Stimulated activated CD4-positive, alpha-beta T cell treated with anti-CD3 and anti-CD28 coated beads, Interleukin-2, amount 100 ng/mL, for 24 hours (primary cell): ENCODE results near the gene DGKQ.
"Not testable (repeated sequence)": the region's sequence is repeated elsewhere in the genome, so short reads cannot be mapped to it uniquely, and the experiment has no call there.

Experiments used
- DNase-seq, 2 donors: peaks; one replicate each; pipeline ENCODE4 v3.0.0-alpha.2; 2020

The DGKQ gene

DNA sequence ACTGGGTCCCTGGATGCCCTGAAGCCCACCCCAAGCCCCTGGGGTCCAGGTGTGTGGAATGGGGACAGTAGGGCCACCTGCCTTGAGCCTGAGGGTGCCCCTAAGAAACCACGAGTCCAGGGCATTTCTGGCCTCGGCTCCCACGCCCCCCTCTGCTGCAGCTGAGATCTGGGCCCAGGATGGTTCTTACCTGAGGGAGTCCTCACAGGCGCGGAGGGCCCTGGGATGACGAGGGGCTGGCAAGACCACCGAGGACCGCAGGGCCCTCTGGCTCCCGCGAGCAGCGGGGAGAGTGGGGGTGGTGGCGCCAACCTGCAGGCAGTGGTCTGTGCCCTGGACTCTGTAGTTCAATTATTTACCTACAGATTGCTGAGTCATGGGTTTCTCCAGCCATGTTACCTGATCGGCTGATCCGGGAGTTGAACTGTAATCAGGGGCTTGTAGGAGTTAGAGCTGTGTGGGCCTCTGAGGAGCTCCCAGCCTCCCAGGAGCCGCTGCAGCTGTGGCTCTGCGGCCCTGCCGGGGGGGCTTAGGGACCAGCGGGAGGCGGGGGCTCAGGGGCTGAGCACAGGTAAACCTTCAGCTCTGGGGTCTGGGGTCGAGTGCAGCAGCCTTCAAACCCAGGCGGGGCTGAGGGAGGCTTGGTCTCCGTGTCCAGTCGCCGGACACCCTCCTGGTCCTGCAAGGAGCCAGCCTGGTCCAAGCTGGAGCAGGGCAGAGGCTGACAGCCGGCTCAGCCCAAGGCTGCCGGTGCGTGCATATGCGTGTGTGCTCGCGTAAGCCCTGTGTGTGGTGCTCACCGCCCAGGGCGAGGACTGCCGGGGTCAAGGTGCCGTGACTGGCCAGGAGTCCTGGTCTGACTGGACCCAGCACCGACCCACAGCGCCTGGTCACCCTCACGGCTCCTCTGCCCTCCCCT is 20.0 kb upstream of the DGKQ start, which contains the start of gene SLC26A1:
SLC26A1 (minus strand) TSS at position 294 of the 919 bp plus-strand sequence. CDS start 1,701 bp downstream, outside the sequence.
- no peak for DNase-seq

DNA sequence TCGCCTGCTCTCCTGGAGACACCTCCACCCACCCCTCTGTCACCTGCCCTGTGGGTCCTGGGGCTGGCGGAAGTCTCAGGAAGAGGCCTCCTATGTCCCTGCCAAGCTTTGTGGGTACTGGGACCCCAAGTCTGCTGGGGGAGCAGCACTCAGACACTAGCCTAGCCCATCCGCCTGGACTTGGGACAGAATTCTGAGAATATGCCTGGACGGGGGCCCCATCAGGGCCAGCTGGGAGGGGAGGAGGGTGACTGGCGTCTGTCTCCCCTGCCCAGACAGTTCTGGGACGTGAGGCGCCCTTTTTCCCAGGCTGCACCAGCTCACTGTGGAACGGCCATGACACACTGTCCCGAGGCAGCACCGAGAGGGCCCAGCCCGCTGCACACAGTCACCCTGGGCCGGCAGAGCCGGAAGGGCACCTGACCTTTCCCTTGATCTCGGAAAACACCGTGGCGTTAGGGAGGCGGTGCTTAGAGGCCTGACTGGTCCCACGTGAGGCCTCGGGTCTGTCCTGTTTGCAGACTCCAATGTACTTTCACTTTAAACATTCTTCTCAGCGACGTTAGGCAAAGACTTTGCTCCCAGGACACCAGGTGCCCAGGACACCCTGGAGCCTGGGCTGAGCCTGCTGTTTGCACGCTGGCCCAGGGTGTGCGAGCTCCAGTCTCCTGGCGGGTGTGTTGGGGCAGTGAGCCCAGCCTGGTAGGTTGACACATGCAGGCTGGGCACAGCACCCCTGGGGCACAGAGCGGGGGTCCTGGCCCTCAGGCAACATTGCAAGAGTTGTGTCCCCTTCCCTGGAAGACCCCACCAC is 19.1 kb upstream of the DGKQ start:
- DNase-seq, result no peak

DNA sequence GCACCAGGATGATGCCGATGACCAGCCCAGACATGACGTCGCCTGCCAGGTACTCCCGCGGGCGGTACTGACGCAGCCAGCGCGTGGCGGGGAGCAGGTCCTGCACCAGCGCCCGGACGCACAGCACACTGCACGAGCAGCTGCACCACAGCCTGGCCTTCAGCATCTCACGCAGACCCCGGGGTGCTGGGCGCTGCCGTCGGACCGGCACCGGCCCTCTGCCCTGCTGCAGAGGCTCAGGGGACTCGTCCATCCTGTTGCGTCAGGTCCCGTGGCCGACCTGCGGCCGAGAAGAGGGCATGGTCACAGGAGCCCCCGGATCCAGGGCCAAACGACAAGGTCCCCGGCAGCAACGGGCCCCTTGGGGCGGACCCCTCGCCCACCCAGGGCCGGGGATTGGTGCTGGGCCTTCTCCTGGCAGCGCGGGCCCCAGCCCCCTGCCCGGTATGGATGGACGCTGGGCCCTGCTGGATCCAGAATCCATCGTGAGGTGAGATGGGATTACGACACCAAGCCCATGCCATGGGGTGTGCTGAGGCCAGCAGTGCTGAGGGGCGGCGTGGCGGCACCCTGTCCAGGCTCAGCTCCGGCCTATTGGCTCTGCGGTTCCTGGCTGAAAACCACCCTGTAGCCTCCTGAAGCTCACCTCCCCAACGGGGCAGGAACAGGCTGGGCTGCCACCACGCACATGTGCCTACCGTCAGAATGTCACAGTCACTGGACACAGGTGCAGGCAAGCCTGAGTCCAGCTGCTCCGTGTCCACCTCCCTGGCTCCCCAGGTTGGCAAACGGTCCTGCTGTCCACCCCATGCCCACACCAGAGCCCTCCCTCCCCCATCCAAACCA is 18.3 kb upstream of the DGKQ start:
- no peak for DNase-seq

DNA sequence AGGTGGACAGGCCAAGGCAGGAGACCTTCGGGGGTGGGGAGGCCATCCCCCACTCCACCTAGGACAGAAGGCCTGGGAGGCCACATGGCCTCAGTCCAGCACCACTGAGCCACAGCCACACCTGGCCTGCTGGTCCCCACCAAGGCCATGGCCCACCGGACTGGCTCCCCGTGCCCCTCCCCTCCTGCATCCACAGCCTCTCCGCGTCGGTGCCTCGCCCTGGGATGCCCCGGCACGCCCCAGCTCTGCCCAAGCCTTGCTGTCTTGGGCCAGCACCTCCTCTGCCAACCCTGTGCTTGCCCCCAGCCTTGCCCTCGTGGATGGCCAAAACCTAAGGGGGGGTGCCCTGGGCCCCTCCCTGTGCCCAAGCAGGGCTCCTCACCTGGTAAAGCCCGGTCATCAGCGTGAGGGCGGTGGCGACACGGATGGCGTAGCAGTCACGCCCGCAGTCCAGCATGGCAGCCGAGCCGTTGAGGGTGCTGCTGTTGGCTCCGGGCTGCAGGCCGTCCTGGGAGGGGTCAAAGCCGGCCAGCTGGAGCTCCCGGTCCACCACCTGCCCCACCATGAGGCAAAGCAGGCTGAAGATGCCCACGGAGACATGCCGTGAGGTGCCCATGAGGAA is 17.5 kb upstream of the DGKQ start:
- DNase-seq, result no peak

DNA sequence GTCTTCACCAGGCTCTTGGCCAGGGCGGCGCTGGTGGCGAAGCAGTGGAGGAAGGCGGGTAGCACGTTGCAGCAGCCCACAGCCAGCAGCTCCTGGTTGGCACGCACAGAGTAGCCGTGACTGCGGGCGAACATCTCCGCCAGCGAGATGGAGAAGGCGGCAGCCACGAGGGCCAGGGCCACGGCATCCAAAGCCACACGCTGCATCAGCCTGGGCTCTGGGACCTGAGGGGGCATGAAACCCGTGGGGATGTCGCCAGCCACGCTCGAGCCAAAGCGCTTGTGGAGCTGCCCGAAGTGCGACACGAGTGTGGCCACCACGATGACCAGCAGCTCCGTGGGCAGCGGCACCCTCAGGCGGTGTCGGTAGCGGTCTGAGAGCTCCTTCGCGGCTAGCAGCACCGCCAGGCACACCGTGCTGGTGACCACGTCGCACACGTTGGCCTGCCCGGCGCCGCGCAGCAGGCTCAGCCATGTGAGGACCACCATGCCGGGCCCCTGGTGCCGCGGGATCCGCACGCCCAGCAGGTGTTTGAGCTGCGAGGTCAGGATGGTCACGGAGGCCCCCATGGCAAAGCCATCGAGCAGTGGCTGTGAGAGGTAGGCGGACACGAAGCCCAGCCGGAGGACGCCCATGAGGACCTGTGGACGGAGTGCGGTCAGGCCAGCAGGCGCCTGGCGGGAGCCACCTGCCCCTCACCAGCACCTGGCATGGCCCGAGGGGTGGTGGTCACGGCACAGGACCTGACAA is 16.5 kb upstream of the DGKQ start:
- DNase-seq, result no peak

DNA sequence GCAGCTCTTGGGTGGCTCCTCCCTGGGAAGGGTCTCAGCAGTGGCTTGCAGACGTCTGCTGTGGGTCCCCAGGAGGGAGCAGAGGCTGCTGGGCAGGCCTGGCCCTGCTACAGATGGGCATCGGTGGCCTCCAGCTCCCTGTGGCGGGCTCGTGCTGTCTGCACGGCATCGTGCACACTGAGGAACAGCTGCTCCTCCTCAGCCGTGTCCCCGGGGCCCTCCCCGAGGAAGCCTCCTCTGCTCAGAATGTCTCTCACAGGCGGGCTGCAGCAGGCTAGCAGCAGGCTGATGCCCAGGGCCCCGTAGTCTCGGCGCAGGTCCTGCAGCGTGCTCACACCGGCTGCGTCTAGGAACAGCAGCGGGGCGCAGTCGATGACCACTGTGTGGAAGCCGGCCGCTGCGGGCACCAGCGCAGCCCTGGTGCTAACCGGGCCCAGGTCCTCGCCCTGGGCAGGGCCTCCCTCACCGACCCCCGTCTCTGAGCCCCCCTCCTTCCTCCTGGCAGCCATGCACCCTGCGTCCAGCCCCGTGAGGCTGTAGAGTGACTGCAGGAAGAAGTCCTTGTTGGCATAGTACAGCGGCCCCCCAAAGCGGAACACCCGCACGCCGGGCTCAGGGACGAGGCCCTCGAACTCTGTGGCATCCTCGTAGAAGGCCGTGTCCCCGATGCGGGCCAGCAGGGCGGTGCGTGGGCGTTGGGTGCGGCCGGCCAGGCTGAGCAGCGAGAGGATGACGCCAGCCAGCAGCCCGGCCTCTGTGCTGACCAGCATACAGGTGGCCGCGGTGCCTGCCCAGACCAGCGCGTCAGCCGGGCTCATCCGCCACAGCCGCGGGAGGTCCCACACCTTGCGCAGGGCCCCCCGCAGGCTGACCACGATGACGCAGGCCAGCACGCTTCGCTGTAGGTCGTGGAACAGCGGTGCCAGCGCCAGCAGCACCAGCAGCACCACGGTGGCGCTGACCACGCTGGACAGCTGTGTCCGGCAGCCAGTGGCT is 15.7 kb upstream of the DGKQ start:
- DNase-seq, result no peak

DNA sequence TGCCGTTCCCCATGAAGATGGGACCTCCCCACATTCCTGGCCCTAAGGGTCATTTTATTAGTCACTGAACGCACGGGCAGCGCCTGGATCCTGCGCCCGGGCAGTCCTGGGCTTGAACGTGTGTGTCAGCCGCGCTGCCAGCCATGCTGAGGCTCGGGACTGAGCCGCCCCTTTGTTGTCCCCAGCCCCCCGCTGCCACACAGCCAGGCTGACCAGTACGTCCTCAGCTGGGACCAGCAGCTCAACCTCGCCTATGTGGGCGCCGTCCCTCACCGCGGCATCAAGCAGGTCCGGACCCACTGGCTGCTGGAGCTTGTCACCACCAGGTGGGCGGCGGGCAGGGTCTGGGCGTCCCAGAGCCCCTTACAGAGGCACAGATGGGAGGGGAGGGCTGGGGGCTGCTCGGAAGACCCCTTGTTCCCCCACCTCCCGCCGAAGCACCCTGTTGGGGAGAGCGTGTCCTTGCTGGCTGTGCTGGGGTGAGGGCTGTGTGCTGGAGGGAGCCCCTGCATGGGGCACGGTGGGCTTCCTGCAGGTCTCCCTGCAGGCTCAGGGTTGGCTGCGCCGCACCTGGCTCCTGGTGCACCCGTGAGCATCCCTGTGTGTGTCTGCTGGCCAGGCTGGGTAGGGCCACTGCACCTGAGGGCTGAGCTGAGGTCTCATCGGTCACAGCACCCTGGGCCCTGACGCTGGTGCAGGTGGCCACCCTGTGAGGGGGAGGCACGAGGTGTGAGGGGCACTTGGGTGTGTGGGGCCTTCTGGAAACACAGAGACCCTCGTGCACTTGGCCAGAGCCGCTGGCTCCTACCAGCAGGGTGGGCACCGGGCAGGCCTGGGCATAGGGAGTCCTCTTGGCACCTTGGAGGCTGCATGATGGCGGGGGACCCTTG is 14.5 kb upstream of the DGKQ start:
- DNase-seq, result no peak

DNA sequence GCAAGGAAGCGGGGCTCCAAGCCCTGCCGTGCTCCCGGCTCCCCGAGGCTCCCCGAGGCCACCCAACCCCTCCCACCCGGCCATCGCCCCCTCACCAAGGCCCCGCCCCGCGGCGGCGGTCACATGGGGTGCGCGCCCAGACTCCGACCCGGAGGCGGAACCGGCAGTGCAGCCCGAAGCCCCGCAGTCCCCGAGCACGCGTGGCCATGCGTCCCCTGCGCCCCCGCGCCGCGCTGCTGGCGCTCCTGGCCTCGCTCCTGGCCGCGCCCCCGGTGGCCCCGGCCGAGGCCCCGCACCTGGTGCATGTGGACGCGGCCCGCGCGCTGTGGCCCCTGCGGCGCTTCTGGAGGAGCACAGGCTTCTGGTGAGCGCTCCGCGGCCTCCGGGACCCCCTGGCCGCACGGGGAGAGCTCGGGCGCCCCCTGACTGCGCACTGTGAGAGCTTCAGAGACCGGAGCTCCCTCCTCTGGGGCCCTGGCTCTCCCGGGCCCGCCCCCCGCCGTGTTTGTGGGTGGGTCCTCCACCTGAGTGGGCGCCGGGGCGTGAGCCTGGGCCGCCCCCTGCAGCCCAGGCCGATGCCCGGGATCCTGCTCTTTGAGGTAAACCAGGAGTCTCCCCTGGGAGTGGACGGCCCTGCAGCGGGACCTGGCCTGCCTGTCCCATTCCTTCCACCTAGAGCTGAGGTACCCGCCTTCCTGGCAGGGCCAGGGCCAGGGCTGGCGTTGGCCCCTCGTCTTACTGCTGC is 13.7 kb upstream of the DGKQ start, which contains the start of gene IDUA:
IDUA (plus strand) TSS at position 166 of the 745 bp plus-strand sequence; CDS start at position 207, 41 bp downstream.
- DNase-seq, result peak; percentile 84 to 88

DNA sequence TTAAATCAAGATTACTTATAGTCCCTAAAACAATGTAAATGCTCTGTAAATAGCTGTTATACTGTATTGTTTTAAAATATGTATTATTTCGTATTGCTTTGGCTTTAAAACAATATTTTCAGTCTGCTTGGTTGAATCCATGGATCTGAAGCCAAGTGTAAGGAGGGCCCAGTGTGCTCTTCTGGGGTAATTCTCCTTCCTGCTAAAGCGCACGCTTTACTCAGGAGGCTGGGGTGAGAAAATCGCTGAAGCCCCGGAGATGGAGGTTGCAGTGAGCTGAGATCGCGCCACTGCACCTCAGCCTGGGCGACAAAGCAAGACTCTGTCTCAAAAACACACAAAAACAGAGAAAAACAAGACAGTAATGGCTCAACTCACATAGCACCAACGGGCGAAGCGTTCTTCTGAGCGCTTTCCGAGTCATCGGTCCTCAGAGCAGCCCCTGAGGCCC is 13.1 kb upstream of the DGKQ start:
- DNase-seq, result no peak

DNA sequence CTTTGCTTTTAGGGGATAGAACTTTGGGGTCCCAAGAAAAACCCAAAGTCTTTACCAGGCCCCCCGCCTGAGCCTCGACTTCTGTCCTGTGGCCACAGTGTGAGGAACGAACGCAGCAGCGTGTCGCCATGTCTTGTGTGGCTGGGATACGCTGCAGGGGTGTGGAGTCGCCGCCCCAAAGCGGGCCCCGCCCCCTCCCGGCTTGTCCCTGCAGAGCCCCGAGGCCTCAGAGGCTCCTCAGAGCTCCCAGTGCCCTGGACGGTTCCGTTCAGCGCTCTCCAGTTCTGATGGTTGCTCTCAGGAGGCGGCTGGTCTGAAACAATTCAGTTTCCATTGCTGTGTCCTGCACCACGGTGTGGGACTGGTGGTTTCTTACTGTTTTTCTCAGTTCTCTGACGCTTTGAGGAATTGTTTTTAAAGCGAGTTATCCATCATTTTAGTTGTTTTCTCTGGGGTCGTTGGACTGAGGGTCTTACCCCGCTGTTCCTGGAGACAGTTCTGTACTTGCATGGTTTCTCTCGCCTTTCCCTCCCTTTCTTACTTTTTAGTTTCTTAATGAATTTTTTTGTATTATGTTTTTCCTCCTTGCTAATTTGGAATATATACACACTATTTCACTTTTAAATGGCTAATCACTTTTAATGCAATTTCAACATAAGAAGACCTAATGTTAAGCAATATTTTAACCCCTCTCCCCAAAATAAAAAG is 11.9 kb upstream of the DGKQ start:
- peak; percentile 79 to 85 for DNase-seq

DNA sequence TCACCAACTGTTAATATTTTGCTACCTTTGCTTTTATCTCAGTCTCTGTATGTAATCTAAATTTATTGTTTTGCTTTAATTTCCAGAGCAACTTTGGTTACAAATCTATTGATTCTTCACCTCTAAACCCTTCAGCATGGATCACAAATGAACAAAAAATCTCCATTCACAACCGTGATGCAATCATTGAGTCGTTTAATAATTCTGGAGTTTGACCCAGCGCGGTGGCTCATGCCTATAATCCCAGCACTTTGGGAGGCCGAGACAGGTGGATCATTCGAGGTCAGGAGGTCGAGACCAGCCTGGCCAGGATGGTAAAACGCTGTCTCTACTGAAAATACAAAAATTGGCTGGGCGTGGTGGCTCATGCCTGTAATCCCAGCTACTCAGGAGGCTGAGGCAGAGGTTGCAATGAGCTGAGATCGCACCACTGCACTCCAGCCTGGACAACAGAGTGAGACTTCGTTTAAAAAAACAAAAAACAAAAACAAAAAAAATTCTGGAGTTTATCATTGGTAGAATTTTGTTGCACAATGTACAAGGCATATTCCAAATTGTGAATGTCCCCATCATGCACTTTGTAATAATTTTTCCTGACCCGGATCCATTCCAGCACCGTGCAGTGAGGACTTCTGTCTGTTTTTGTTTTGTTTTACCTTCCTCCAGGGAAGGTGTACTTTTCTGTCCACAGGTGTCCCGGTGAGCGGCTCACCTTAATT is 11.1 kb upstream of the DGKQ start:
- no peak for DNase-seq

DNA sequence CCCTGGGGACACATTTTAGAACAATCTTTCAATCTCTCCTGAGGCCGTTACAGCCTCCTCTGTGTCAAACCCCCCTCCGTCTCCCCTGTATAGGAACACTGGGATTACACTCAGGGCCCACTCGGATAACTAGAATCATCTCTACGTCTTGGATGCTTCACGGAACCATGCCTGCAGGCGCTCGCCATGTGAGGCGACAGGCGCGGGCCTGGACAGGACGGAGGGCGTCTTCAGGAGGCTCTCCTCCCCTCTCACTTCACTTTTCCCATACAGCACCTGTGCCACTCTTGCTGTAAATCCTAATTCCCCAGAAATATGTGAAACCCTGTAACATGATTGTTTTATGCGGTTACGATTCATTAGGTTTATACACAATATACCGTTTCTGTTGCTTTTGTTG is 9.4 kb upstream of the DGKQ start:
- no peak for DNase-seq

DNA sequence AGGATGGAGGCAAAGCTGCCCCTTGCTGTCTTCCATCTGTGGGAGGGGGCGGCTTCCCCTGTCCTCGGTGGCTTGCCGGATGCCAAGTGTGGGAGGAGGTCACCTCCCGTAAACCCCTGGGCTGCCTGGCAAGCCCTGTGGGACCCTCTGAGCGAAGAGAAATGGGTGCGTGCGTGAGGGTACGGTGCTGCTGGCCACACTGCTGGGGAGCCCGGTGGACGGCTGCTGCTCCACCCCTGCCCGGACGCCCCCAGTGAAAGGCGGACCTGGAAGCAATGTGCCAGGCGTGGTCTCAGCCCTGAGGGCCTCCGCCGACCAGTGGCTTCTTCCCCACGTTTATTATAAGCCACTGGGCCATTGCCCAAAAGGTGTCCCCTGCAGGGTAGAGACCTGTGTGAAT is 8.9 kb upstream of the DGKQ start:
- DNase-seq, result no peak

DNA sequence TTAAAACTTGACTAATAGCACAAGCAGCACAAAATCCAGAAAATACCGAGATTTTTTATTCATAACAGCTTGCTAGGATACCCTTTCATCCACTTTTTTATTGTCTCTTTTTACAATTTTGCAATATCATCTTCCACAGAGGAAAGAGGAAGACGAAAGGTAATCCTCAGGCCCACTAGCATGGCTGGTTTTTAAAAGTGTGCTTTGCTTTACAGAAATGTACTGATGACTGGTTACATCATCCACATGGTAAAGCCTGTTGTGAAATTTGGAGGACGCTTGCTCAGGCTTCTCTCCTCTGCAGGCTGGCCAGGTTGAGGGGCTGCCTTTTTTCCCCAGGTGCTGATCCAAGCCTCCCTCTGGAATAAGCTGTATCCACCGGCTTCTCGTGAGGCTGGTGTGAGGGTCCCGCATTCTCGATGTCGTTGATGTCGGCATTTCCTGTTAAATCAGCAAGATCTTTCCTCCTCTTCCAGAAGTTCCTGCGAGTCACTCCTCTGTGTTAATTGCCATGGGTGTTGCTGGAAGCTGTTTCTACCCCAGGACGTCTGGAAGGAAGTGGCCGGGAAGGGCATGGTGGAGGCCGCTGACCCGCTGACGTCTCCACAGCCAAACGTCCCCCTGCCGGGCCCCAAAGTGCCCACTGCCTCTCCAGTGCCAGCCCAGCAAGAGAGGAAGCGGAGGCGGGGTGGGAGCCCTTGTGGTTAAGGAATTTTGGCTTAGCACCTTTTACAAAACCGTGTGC is 5.8 kb upstream of the DGKQ start:
- no peak for DNase-seq

DNA sequence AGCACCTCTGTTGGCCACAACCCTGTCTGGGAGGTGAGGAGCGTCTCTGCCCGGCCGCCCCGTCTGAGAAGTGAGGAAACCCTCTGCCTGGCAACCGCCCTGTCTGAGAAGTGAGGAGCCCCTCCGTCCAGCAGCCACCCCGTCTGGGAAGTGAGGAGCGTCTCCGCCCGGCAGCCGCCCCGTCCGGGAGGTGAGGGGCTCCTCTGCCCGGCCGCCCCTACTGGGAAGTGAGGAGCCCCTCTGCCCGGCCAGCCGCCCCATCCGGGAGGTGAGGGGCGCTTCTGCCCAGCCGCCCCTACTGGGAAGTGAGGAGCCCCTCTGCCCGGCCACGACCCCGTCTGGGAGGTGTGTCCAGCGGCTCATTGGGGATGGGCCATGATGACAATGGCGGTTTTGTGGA is 2.6 kb upstream of the DGKQ start:
- not testable (repeated sequence) for DNase-seq

DNA sequence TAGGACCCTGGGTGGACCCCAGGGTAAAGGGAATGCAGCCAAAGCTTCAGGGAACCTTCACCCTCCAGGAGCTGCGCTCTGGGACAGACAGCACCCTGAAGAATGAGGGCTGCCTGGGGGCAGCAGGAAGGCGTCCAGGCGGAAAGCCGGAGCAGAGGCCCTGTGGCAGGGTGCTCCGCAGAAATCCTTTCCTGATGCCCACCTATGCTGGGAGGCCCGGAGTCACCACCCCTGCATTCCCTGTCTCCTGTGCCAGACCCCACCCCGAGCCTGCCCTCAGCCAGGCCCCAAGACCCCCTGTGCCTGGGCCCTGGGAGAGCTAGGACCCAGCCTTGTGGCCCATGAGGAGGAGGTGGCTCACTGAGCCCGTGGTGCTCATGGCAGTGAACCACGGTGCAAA is 1.3 kb upstream of the DGKQ start:
- DNase-seq, result no peak
